CD4-positive, alpha-beta T cell treated with Interleukin-12 subunit alpha and Interleukin-12 subunit beta, for 1 hour (primary cell): Measurements from ENCODE around the gene CHAC2.

Experiments used
- DNase-seq: peaks from one replicate; pipeline ENCODE4 v3.0.0-alpha.2; 2020

The CHAC2 gene

DNA sequence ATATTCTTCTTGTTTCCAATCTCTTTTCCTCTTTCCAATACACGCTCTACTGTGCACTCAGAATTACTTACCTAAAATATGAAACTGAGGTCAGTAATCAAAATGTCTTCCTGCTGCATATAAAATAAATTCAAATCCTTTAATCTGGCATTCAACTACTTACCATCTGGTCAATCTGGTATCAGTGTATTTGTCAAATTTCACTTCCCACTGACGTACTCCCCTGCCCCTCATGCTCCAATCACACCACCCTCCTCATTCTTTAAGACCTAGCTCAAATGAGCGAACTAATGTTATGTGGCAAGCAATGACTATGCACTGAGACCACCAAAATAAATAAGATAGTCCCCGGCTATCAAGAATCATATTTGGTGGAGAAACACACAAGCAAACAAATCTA lies 12.5 kb downstream of the CHAC2 start:
- DNase-seq = no peak

GRCh38 chr2:53782676-53783075 lies 15.1 kb downstream of the CHAC2 start:
- no peak for DNase-seq

DNA sequence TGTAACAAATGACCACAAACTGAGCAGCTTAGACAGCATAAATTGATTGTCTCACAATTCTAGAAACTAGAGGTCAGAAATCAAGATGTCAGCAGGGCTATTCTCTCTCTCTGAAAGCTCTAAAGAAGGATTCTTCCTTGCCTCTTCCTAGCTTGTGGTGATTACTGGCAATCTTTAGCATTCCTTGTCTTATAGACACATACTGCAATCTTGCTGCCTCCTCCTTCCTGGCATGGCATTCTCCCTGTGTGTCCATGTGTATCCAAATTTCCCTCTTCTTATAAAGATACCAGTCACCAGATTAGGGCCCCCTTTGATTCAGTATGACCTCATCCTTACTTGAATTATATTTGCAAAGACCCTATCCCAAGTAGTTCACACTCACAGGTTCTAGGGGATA lies 16.8 kb downstream of the CHAC2 start:
- no peak for DNase-seq

GRCh38 chr2:53785366-53785765 lies 17.8 kb downstream of the CHAC2 start:
- DNase-seq = no peak

GRCh38 chr2:53786352-53786704 lies 18.7 kb downstream of the CHAC2 start:
- DNase-seq = peak; percentile 40

DNA sequence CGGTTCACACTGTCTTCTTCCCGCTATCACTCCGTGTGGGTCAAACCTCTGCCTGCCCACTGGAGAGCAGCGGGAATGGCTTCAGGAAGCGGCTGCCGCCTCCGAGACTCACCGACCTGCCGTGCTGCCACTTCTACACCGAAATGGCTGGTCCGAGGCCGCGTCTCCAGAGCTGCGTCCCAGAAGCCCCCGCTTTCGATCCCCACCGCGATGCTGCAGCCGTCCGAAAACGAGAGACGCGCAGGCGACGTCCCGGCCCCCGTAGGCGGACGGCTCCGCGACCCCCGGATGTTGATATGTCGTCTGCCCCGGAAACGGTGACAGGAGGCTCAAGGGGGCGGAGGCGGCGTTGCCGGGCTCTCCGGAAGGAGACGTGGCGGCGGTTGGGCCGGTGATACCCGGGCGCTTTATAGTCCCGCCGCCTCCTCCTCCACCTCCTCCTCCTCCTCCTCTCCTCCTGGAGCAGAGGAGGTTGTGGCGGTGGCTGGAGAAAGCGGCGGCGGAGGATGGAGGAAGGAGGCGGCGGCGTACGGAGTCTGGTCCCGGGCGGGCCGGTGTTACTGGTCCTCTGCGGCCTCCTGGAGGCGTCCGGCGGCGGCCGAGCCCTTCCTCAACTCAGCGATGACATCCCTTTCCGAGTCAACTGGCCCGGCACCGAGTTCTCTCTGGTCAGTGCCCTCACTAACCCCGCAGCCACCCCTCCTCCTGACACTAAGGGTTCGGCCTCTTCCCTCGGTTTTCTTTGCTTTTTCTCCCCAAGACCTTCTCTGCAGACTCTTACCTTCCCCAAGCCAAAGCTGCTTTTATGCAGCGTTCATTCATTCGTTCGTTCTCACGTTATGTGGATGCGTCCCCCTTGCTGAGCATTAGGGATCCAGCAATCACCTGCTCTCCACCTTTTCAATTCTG lies 19.4 kb downstream of the CHAC2 start, which contains the start of the genes ASB3 and ERLEC1:
TSS of gene ASB3 (minus strand) at position 249 of the 909 bp plus-strand sequence. CDS start 21,381 bp downstream, outside the sequence.
TSS of gene ERLEC1 (plus strand) at position 340 of the 909 bp plus-strand sequence. CDS start at position 507, 167 bp downstream.
- DNase-seq = peak; percentile 89

GRCh38 chr2:53787614-53788289 lies 20.1 kb downstream of the CHAC2 start:
- DNase-seq = no peak

GRCh38 chr2:53793261-53793660 lies 25.7 kb downstream of the CHAC2 start:
- no peak for DNase-seq

GRCh38 chr2:53793821-53794220 lies 26.2 kb downstream of the CHAC2 start:
- DNase-seq = no peak

DNA sequence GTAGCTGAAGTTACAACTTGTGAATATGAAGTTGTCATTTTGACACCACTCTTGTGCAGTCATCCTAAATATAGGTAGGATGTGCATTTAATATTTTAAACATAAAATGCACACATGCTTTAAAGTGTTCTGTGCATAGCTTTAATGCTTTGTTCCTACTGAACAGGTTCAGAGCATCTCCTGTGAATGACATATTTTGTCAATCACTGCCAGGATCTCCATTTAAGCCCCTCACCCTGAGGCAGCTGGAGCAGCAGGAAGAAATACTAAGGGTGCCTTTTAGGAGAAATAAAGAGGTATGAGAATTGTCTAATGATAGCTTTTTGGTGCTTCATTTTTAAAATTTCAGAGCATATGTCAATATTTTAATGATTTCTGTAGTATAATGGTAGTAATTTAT lies 33.9 kb downstream of the CHAC2 start:
- no peak for DNase-seq

DNA sequence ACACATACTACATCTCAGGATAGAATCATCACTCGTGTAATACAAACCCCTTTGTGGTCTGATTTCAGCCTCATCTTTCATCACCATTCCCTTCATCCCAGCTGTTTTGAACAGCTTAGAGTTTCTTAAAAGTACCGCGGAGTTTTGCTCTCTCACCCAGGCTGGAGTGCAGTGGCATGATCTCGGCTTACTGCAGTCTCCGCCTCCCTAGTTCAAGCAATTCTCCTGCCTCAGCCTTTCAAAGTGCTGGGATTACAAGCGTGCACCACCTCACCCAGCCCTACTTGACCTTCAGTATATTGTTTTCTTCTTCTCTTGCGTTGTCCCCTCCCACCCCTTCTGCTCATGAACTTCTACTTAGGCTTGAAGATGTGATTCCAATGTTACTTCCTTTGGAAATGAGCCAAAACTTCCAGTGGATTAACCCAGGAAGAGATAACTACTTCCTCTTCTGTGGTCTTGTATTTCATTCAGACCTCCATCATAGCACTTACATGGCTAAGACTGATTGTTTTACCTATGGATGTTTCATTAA lies 35.1 kb downstream of the CHAC2 start:
- no peak for DNase-seq

- DNase-seq = no peak
Measured at GRCh38 chr2:53811601-53812000, 44.0 kb downstream of the CHAC2 start.

GRCh38 chr2:53813151-53813550 lies 45.5 kb downstream of the CHAC2 start:
- no peak for DNase-seq

DNA sequence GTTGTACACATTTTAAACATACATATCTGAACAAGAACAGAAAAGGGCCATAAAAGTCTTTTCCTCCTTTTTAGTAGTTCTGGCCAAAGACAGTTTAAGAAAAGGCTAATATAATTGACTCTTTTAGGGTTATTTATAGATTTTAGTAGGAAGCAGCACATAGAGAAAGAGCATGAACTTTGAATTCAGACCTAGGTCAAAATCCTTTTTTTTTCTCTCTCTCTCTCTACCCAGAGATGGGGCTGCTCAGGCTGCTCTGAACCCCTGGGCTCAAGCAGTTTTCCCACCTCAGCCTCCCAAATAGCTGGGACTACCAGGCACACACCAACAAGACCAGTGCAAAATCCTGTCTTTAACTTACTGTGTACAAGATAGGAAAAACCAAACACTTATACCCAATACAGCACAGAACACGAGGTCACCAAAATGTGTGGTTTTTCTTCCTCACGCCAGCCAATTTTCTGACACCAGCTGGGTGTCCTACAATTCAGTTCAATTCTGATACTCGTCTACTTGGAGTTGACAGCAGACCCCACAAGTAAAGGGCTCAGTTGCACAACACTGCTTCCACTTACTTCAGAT lies 51.3 kb downstream of the CHAC2 start:
- DNase-seq = no peak

- no peak for DNase-seq
Measured at GRCh38 chr2:53819634-53820033, 52.0 kb downstream of the CHAC2 start.

DNA sequence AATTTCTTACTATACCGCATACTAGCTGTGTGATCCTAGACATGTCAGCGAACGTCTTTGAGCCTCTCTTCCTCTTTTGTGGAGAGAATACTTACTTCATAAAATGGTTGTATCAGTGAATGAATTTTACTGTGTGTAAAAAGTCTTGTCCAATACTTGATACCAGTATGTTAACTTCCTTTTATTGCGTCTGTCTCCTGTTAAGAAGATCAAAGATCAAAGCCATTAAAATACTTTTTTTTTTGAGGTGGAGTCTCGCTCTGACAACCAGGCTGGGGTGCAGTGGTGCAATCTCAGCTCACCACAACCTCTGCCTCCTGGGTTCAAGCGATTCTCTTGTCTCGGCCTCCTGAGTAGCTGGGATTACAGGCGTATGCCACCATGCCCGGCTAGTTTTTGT lies 52.4 kb downstream of the CHAC2 start:
- DNase-seq = no peak

GRCh38 chr2:53820711-53821110 lies 53.1 kb downstream of the CHAC2 start:
- DNase-seq = no peak

DNA sequence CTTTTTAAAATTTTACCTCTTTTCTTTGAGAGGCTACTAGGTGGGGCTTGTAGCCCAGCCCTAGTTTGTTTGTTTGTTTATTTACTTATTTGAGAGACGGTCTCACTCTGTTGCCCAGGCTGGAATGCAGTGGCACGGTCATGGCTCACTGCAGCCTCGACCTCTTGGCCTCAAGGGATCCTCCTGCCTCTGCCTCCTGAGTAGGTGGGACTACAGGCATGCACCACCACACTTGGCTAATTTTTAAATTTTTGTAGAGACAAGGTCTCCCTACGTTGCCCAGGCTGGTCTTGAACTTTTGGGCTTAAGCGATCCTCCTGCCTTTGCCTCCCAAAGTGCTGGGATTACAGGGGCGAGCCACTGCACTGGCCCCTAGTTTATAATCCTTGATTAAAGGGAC lies 54.2 kb downstream of the CHAC2 start:
- no peak for DNase-seq

- peak; percentile 2 for DNase-seq
Measured at GRCh38 chr2:53823639-53824038, 56.0 kb downstream of the CHAC2 start.
